KMS-11 (cell line): Measurements from ENCODE around the gene ZNF678.

Experiments used
- H2AFZ ChIP-seq: fragments of 200-600 bp; sonication (generic); 2 replicates; pipeline ENCODE4 v1.6.1; 2016; ENCODE audit warnings: antibody characterized with exemption, mixed run types, low read depth
- H3K27ac ChIP-seq: fragments of 200-600 bp; sonication (generic); 2 replicates; pipeline ENCODE4 v1.6.1; 2016; ENCODE audit warnings: mild to moderate bottlenecking, mixed run types
- H3K27me3 ChIP-seq: fragments of 200-600 bp; sonication (generic); 2 replicates; pipeline ENCODE4 v1.6.1; 2017; ENCODE audit warnings: mild to moderate bottlenecking, low read depth, mixed run types, moderate library complexity; ENCODE audit not compliant: insufficient read depth
- H3K36me3 ChIP-seq: fragments of 200-600 bp; sonication (generic); 2 replicates; pipeline ENCODE4 v1.6.1; 2017; ENCODE audit warnings: mild to moderate bottlenecking, mixed run types; ENCODE audit not compliant: insufficient read depth
- H3K4me1 ChIP-seq: fragments of 200-600 bp; sonication (generic); 2 replicates; pipeline ENCODE4 v1.6.1; 2016; ENCODE audit warnings: mild to moderate bottlenecking, low read depth, mixed run types; ENCODE audit not compliant: poor library complexity, severe bottlenecking
- H3K4me2 ChIP-seq: fragments of 200-600 bp; sonication (generic); 2 replicates; pipeline ENCODE4 v1.7.0; 2016; ENCODE audit warnings: mild to moderate bottlenecking, mixed run types
- H3K4me3 ChIP-seq: fragments of 200-600 bp; sonication (generic); IDR thresholded peaks from 2 replicates; pipeline ENCODE4 v1.6.1; 2017; ENCODE audit warnings: low read depth, low read length, mixed read lengths; ENCODE audit not compliant: insufficient read depth
- H3K79me2 ChIP-seq: fragments of 200-600 bp; sonication (generic); 2 replicates; pipeline ENCODE4 v1.6.1; 2016; ENCODE audit warnings: low read depth, mixed run types; ENCODE audit not compliant: insufficient read depth
- H3K9ac ChIP-seq: fragments of 200-600 bp; sonication (generic); 2 replicates; pipeline ENCODE4 v1.6.1; 2016; ENCODE audit warnings: mild to moderate bottlenecking, mixed run types
- H4K20me1 ChIP-seq: fragments of 200-600 bp; sonication (generic); 2 replicates; pipeline ENCODE4 v1.6.1; 2016; ENCODE audit warnings: mild to moderate bottlenecking, mixed run types; ENCODE audit not compliant: insufficient read depth
- TF ChIP-seq, protein P1 (sequence below): fragments of 200-600 bp; sonication (generic); conservative IDR thresholded peaks from 2 replicates; pipeline ENCODE4 v1.6.1; 2017; ENCODE audit warnings: low read depth, mild to moderate bottlenecking, antibody characterized with exemption, low read length, moderate library complexity, mixed read lengths

The ZNF678 gene

GRCh38 chr1:227558732-227559262, 4.6 kb upstream of the ZNF678 start:
- Histone ChIP-seq H3K4me1 (peaks cover 4% of the 10 kb centered on the region), H3K4me3 (no peak overlapping the region), H4K20me1 (no peaks in the 10 kb centered on the region), H2AFZ (no peak overlapping the region), H3K4me2 (no peak overlapping the region), H3K79me2 (no peaks in the 10 kb centered on the region), H3K27ac (no peak overlapping the region), H3K9ac (no peak overlapping the region), H3K27me3 (no peaks in the 10 kb centered on the region), H3K36me3 (no peaks in the 10 kb centered on the region)
- TF ChIP-seq, protein P1, sequence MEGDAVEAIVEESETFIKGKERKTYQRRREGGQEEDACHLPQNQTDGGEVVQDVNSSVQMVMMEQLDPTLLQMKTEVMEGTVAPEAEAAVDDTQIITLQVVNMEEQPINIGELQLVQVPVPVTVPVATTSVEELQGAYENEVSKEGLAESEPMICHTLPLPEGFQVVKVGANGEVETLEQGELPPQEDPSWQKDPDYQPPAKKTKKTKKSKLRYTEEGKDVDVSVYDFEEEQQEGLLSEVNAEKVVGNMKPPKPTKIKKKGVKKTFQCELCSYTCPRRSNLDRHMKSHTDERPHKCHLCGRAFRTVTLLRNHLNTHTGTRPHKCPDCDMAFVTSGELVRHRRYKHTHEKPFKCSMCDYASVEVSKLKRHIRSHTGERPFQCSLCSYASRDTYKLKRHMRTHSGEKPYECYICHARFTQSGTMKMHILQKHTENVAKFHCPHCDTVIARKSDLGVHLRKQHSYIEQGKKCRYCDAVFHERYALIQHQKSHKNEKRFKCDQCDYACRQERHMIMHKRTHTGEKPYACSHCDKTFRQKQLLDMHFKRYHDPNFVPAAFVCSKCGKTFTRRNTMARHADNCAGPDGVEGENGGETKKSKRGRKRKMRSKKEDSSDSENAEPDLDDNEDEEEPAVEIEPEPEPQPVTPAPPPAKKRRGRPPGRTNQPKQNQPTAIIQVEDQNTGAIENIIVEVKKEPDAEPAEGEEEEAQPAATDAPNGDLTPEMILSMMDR: no peak

DNA sequence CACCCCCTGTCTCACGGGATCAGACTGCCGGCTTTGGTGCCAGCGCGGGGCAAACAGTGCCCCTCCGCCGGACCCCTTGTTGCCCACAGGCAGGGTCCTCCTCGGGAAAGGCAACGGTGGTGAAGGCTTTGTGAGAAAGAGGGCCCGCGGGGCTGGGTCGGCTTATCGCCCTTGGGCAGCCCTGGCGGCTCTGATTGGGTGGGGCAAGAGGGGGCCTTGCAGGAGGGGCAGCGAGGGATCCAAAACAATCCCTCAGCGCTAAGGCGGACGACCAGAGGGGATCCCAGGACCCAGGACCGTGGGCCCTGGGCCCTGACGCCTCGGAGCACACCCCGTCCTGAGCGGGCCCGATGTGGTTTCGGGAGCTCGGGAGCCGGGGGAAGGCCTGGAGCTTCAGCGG, 3.9 kb upstream of the ZNF678 start:
- Histone ChIP-seq H3K4me1 (peaks cover 8% of the 10 kb centered on the region), H3K4me2 (no peak overlapping the region), H3K36me3 (no peaks in the 10 kb centered on the region), H2AFZ (no peak overlapping the region), H3K4me3 (no peak overlapping the region), H3K27me3 (no peaks in the 10 kb centered on the region), H4K20me1 (no peaks in the 10 kb centered on the region), H3K79me2 (peaks cover 3% of the 10 kb centered on the region; the same call in 1 of the 2 replicates), H3K9ac (no peak overlapping the region), H3K27ac (no peak overlapping the region)
- TF ChIP-seq, protein P1: no peak

DNA sequence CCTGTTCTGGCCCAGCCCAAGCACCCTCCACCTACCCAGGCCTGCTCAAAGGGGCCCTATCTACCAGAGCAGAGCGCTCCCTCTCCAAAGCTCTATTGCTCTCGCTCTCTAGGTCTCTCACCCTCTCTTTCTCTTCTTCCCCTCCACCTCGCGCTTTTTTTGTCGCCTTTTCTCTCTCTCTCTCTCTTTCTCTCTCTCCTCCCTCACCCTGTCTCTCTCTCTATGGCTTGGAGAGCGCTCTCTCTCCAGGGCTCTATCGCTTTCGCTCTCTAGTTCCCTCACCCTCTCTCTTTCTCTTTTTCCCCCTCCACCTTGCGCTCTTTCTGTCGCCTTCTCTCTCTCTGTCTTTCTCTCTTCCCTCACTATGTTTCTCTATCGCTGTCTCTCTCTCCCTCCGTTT, 3.4 kb upstream of the ZNF678 start:
- Histone ChIP-seq H3K4me3 (no peak overlapping the region), H3K4me2 (no peak overlapping the region), H3K79me2 (peaks cover 6% of the 10 kb centered on the region; the same call in 1 of the 2 replicates), H3K9ac (no peak overlapping the region), H2AFZ (no peak overlapping the region), H3K36me3 (no peaks in the 10 kb centered on the region), H4K20me1 (no peaks in the 10 kb centered on the region), H3K27me3 (no peaks in the 10 kb centered on the region), H3K4me1 (peaks cover 10% of the 10 kb centered on the region), H3K27ac (no peak overlapping the region)
- TF ChIP-seq, protein P1: no peak

GRCh38 chr1:227560393-227561173, 2.8 kb upstream of the ZNF678 start:
- H4K20me1 ChIP-seq: no peaks in the 10 kb centered on the region
- H3K4me3 ChIP-seq: no peak overlapping the region
- no peaks in the 10 kb centered on the region for H3K27me3 ChIP-seq
- H3K9ac ChIP-seq: no peak overlapping the region
- H3K79me2 ChIP-seq: peaks cover 6% of the 10 kb centered on the region; the same call in 1 of the 2 replicates
- no peaks in the 10 kb centered on the region for H3K36me3 ChIP-seq
- no peak overlapping the region for H2AFZ ChIP-seq
- TF ChIP-seq, protein P1: no peak
- no peak overlapping the region for H3K4me2 ChIP-seq
- no peak overlapping the region for H3K27ac ChIP-seq
- H3K4me1 ChIP-seq: peaks cover 10% of the 10 kb centered on the region
